ENCODE measurements around the gene COL6A1. TPM values are rescaled to one million over a fixed set of nuclear protein-coding genes. Genes with fewer than 3 reads are reported as not detected.

The COL6A1 gene
- total RNA-seq, 1 donor from 2014 or later = 41.6 TPM

DNA sequence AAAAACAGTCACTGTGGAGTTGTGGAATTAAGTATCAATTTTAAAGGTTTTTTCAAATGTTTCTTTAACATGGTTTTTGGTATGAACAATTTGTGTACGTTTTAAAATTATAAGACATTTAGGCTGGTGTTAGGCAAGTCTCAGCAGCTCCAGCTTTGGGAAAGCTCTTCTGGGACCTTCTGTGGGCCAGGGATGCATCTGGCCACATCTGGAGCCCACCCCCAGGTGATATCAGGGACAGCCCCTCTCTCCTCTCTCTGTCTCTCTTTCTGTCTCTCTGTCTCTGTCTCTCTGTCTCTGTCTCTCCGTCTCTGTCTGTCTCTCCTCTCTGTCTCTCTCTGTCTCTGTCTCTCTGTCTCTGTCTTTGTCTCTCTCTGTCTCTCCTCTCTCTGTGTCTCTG lies 1.3 kb upstream of the COL6A1 start:
- FAIRE-seq = no peak

DNA sequence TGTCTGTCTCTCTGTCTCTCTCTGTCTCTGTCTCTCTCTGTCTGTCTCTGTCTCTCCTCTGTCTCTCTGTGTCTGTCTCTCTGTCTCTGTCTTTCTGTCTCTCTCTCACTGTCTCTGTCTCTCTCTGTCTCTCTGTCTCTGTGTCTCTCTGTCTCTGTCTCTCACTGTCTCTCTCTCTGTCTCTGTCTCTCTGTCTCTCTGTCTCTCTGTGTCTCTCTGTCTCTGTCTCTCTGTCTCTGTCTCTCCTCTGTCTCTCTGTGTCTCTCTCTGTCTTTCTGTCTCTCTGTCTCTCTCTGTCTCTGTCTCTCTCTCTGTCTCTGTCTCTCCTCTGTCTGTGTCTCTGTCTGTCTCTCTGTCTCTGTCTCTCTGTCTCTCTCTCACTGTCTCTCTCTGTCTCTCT lies 873 bp upstream of the COL6A1 start:
- DNase-seq (ENCODE audit: low spot score in 2 of 2) (no peak), FAIRE-seq (no peak)

More for the DNA sequence above, 1.3 kb upstream of the COL6A1 start:
- DNase-seq (ENCODE audit: low spot score in 2 of 2) = no peak

DNA sequence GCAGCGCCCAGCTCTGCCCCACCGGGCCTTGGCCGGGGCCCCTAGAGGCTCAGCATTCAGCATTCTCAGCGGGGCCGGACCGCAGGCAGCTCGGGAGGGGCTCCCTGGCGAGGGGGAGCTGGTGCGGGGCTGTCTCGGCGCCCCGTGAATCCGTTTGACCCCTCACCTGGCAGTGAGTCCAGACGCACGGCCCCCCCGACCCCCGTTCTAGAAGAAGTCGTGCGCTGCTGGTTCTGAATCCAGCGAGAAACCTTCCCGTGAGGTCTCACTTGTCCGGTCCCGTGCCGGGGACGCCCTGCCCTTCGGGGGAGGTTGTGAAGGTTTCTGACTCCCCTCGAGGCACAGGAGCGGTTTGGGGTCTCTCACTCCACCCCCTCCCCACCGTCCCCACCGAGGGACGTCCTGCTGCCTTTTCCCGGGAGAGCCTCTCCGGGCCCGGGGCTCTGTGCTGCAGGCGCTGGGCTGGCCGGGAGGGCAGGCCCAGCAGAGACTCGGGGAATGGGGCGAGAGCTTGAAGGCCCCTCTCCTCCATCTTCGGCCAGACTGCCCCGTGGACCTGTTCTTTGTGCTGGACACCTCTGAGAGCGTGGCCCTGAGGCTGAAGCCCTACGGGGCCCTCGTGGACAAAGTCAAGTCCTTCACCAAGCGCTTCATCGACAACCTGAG lies 655 bp downstream of the COL6A1 start:
- DNase-seq (ENCODE audit: low spot score in 2 of 2) = no peak
- no peak for FAIRE-seq

DNA sequence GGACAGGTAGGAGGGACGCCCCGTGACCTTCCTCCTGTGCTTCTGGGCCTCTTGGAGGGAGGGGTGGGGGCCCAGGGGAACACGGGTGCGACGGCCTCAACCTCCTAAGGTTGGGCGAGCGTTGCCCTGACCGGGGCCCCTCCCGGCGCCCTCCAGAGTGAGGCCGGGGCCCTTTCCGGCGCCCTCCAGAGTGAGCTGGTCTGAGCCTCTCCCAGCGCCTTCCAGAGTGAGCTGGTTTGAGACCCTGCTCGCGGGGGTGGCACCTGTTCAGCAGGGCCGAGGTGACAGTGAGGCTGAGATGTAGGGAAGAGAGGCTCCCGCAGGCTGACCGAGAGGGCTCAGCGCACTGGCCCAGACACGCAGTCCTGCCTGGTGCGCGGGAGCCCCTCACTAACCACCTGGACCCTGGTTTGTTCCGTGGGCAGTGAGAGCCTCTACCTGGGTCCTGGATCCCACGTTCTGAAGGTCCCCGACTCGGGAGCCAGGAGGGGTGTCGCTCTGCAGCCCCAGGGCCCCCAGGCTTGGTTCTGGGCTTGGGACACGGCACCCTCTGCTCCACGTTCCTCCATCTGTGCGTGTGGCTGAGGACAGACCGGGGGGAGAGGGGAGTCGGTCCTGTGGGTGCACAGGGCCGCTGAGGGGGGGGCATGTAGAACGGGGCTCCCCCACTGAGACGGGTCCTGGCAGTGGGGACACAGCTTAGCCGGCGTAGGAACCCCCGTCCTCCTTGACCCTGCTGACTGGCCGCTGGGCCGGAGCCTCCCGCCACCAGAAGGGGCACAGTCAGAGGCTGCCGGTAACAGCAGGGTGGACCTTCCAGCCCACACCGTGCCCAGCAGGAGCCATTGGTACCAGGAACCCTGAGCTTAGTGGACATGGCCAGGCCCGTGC lies 1.4 kb downstream of the COL6A1 start:
- FAIRE-seq (no peak), DNase-seq (ENCODE audit: low spot score in 2 of 2) (no peak)

DNA sequence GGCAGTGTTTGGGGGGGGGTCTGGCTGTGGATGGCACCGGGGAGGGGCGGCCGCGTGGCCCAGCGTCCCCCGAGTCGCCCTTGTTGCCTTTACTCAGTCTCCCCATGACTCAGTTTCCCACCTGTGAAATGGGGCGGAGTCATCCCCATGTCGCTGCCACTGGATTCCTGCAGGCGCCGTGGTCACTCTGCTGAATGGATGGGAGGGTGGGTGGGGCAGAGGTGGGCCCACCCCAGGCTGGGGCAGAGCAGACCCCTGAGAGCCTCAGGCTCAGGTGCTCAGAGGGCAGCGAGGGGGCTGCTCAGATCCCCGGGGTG lies 2.0 kb downstream of the COL6A1 start:
- FAIRE-seq (no peak), DNase-seq (ENCODE audit: low spot score in 2 of 2) (no peak)

DNA sequence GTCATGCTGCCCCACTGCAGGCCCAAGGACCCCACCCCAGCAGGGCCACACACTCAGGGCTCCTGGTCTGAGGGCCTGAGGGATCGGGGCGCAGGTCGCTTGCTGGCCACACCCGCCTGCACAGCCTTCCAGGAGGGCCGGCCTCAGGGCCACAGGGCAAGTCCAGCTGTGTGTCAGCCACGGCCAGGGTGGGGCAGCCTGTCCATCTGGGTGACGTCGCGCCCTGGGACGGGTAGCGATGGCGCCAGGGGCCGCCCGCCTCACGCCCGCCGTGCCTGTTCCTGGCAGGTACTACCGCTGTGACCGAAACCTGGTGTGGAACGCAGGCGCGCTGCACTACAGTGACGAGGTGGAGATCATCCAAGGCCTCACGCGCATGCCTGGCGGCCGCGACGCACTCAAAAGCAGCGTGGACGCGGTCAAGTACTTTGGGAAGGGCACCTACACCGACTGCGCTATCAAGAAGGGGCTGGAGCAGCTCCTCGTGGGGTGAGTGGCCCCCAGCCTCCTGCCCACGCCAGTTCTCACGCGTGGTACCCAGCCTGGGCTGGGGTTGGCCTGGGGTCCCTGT lies 2.5 kb downstream of the COL6A1 start:
- no peak for FAIRE-seq
- no peak for DNase-seq (ENCODE audit: low spot score in 2 of 2)

DNA sequence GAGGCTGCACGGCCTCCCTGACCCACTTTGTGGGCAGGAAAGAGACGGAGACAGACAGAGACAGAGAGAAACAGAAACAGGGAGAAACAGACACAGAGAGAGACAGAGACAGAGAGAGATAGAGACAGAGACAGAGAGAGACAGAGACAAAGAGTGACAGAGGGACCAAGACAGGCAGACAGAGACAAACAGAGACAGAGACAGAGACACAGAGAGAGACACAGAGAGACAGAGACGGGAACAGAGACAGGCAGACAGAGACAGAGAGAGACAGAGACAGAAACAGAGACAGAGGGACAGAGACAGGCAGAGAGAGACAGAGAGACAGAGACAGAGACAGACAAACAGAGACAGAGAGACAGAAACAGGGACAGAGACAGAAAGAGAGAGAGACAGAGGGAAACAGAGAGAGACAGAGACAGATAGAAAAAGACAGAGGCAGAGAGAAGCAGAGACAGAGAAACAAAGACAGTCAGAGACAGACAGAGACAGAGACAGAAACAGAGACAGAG lies 3.1 kb downstream of the COL6A1 start:
- DNase-seq (ENCODE audit: low spot score in 2 of 2) (no peak), FAIRE-seq (no peak)

DNA sequence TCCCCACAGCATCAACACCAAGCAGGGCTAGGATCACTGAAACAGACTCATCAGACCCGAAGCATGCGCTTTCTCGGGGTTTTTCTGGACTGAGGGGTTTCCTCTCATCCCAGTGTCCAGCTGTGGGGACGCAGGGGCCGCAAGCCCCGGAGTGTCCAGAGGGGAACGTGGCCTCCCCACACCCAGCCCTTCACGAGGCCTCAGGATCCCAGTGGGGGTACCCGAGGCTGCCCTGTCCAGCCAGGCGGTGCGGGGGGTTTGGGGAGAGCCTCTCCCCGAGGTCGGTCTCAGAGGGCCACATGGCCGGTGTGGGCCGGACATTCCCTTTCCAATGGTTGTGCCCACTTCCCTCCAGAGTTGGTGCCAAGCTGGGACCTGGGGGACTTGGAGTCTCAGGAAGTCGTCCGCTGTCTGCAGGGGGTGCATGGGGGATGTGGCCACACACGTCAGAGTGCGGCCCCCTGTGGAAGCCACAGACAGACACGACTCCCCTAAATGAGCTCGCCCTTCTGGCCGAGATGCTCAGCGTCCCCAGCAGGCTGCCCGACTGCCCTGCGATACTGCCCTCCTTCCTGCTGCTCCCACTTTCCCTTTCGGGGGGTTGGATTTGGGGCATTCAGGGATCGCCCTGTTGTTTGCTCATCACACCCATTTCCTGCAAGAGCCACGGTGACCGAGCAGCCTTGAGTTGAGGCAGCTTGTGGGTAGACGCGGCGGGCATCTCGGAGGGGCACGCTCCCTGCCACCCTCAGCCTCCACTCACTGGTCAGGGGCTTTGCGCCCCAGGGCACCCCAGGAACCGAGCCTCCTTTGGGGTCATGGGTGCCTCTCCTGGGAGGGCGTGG lies 4.1 kb downstream of the COL6A1 start:
- DNase-seq (ENCODE audit: low spot score in 2 of 2) = no peak
- no peak for FAIRE-seq

DNA sequence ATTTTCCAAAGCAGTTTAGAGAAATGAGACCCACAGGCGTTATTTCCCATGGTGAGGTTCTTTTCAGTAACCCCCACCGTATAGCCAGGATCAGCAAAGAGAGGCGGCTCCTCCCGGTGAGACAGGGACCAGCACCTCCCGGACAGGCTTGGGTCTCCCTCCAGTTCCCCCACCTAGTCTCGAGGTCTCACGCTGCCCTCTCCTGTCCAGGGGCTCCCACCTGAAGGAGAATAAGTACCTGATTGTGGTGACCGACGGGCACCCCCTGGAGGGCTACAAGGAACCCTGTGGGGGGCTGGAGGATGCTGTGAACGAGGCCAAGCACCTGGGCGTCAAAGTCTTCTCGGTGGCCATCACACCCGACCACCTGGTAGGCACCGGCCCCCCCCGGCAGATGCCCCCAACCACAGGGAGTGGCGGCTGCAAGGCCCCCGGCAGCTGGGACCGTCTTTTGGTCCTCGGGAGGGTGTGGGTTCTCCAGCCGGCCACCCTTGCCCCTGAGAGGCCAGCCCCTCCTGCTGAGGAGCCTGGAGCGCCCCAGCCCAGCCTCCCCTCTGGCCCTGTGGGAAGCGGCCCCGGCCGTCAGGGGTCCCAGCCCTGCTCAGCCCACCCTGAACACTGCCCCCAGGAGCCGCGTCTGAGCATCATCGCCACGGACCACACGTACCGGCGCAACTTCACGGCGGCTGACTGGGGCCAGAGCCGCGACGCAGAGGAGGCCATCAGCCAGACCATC lies 4.9 kb downstream of the COL6A1 start:
- DNase-seq (ENCODE audit: low spot score in 2 of 2) (no peak), FAIRE-seq (no peak)

DNA sequence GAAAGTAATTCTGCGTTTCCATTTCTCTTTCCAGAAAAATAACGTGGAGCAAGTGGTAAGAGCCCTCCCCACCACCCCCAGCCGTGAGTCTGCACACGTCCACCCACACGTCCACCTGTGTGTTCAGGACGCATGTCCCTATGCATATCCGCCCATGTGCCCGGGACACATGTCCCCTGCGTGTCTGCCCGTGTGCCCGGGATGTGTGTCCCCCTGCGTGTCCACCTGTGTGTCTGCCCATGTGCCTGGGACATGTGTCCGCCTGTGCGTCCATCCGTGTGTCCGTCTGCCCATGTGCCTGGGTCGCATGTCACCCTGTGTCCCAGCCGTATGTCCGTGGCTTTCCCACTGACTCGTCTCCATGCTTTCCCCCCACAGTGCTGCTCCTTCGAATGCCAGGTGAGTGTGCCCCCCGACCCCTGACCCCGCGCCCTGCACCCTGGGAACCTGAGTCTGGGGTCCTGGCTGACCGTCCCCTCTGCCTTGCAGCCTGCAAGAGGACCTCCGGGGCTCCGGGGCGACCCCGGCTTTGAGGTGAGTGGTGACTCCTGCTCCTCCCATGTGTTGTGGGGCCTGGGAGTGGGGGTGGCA lies 5.6 kb downstream of the COL6A1 start:
- FAIRE-seq (no peak), DNase-seq (ENCODE audit: low spot score in 2 of 2) (no peak)

DNA sequence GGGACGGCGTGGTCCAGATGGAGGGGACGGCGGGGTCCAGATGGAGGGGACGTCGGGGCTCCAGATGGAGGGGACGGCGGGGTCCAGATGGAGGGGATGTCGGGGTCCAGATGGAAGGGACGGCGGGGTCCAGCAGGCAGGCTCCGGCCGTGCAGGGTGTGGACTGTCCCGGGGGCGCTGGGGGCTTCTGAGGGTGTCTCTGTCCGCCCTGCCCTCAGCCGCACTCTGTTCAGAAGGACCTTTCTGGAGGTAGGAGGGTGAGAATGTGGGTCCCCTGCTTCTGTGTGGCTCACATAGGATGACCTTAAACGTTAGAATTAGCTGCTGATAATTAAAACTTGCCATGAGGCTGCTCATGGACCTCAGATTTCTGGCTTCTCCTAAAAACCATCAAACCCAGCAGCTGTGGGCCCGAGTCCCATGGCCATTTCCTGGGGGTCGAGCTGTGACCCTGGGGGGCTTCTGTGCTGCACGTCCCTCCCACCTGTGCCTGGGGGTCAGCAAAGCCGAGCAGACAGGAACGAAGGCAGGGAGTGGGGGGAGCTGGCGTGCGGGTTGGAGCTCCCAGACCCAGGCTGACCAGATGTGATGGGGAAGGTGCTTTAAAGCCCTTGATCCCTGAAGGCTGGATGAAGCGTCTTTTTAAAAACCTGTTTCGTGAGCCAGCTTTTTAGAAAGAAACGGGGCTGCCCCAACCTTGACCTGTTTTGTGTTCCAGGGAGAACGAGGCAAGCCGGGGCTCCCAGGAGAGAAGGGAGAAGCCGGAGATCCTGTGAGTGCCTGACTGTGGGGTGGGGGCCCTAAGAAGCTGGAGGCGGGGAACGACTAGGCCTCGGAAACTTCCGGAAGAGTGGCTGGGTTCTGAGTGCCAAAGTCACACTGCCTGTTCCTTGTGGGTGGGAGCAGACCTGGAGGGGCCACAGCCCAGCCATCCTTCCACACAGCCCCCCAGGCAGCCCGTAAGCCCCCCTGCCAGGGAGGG lies 7.1 kb downstream of the COL6A1 start:
- DNase-seq (ENCODE audit: low spot score in 2 of 2) (no peak), FAIRE-seq (no peak)

DNA sequence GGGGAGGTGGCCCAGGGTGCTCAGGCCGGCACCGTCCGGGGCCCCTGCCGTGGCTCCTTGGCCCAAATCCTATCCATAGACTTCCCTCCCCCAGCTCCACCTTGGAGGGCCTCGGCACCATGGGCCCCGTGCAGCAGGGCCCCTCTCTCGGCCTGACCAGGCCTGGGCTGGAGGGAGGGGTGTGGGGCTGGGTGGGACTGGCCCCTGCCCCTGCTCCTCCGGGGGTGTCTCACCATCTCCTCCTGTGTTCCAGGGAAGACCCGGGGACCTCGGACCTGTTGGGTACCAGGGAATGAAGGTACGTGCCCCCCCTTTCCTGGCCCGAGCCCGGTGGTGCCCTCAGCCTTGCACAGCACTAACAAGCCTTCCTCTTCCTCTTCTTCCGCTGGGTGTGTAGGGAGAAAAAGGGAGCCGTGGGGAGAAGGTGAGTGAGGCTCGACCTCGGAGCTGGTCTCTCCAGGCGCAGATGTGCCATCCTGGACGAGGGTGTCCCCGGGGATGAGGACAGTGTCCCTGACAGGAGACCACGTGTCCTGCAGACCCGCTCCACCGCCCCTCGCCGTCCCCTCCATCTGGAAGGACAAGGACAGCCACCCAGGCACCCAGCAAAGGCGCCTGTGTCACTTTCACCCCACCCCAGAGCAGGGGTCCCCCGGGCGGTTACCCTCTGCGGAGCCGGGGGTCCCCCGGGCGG lies 7.9 kb downstream of the COL6A1 start:
- FAIRE-seq (no peak), DNase-seq (ENCODE audit: low spot score in 2 of 2) (no peak)

DNA sequence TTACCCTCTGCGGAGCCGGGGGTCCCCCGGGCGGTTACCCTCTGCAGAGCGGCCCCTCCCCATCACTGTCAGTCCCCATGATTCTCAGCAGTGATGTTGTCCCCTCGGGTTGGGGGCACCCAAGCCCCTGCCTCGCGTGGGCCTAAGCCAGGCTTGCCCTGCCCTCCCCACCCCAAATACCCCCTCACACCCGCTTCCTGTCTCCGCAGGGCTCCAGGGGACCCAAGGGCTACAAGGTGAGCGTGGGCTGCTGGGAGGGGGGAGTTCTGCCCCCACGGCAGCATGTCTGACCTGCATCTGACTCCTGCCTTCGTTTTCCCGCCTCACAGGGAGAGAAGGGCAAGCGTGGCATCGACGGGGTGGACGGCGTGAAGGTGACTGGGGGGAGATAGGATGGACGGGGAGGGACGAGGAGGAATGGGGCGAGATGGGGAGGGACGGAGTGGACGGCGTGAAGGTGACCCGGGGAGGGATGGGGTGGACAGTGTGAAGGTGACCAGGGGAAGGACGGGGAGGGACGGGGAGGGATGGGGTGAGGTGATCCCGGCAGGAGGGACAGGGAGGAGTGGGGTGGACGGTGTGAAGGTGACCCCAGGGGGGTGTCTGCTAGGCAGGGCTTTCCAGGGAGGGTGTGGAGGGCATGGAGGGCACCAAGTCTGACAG lies 8.6 kb downstream of the COL6A1 start:
- DNase-seq (ENCODE audit: low spot score in 2 of 2) (no peak), FAIRE-seq (no peak)

DNA sequence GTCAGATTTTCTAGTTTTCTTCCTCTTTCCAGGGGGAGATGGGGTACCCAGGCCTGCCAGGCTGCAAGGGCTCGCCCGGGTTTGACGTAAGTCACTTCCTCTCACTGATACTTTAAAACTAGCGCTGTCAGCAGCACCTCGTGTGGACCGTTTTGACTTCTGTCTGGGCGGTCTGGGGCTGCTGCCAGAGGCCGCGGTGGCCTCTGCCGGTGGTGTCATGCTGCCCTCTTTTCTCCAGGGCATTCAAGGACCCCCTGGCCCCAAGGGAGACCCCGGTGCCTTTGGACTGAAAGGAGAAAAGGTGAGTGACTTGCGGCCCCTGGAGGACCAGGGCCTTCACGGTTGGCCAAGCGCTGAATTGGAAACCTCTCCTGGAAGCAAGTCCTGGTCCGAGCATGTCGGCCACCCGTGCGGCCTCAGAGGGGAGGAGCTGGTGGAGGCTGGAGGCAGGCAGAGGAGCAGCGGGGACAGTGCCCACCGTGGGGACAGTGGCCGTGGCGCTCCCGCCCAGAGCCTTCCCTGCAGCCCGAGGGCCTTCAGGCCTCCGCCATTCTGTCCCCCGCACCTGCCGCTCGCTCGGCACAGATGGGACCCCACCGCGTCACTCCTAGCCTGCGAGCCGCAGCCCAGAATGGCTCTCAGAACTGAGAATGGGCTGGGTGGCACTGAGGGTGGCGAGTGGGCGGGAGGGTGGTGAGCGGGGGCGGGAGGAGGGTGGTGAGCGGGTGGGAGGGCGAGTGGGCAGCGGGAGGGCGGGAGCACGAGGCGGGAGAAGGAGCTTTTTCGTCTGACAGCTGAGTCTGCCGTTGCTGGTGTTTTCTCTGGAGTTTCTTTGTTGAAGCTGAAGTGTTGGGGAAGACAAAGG lies 9.4 kb downstream of the COL6A1 start:
- no peak for FAIRE-seq

DNA sequence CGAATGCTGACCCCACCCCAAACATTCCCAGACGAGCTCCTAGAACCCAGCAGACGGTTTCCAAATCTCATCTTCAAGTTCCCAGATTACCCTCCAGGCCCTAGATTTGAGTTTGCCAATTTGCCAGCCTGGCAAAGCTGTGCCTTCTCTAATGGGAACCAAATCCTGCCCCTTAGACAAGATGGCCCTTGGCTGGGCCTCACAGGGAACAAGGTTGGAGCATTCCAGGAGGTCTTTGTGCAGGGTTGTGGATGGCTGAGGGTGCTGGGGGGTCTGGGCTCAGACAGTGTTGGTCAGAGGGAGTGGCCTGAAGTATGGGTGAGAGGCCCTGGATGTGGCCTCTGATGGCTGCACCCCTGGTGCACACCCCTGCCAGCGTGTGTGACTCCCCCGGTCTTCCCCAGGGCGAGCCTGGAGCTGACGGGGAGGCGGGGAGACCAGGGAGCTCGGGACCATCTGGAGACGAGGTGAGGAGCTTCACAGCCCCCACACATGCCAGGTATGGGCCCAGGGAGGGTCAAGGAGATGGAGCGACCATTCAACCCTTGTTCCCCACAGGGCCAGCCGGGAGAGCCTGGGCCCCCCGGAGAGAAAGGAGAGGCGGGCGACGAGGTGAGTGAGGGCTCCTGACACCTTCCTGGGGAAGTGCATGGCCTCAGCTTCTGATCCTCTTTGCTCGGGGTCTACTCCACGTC lies 10.2 kb downstream of the COL6A1 start:
- FAIRE-seq (no peak), DNase-seq (ENCODE audit: low spot score in 2 of 2) (no peak)

More for the DNA sequence above, 9.4 kb downstream of the COL6A1 start:
- no peak for DNase-seq (ENCODE audit: low spot score in 2 of 2)
